A549 (cell line): Measurements from ENCODE around the gene ELMO3. TPM values are rescaled to one million over a fixed set of nuclear protein-coding genes. Genes with fewer than 3 reads are reported as not detected.

Experiments
- ATAC-seq, 2 experiments: fragments of 200-7000 bp in 1 of 2; fragments of >200 bp in 1 of 2; cut with Nextera tagmentation in 1 of 2; cut with Tn5 transposase in 1 of 2; 3 replicates each; pipeline versions ENCODE4 v1.8.0 to v1.9.1; 2018 to 2020; ENCODE audit warnings: mild to moderate bottlenecking in 1 of 2, moderate library complexity in 1 of 2
- CTCF ChIA-PET: fragments of 300-600 bp; sonication (Branson Sonifier 250); formaldehyde crosslinking; extraction: SDS; loops from one replicate; lab custom pipeline; 2021; ENCODE audit warnings: antibody characterized with exemption, inconsistent platforms; lab: Yijun Ruan, JAX
- POLR2A ChIA-PET: fragments of 350-600 bp; formaldehyde crosslinking; extraction: SDS; loops from one replicate; lab custom pipeline; 2021; ENCODE audit warnings: antibody characterized with exemption, inconsistent platforms; lab: Yijun Ruan, JAX
- DNase-seq, 2 experiments: peaks; one replicate each; pipeline versions ENCODE4 v3.0.0 to v3.0.0-alpha.2; 2011 to 2016; ENCODE audit warnings: low read depth in 1 of 2, low spot score in 1 of 2
- FAIRE-seq: peaks from 2 replicates; lab custom pipeline; 2011; peaks lifted over from hg19 to GRCh38; lab: Jason Lieb, UNC
- H3K27ac ChIP-seq, 2 experiments: fragments of >200 bp; sonication (Bioruptor Twin); formaldehyde crosslinking; 3 replicates each; pipeline ENCODE4 v1.5.1; 2016 to 2017
- H3K4me1 ChIP-seq: fragments of >200 bp; sonication (Bioruptor Twin); formaldehyde crosslinking; 3 replicates; pipeline ENCODE4 v1.6.1; 2016
- H3K4me2 ChIP-seq: fragments of >200 bp; sonication (Bioruptor Twin); formaldehyde crosslinking; 3 replicates; pipeline ENCODE4 v1.6.1; 2016
- H3K4me3 ChIP-seq: fragments of >200 bp; sonication (Bioruptor Twin); formaldehyde crosslinking; 3 replicates; pipeline ENCODE4 v1.5.1; 2016
- H3K9me3 ChIP-seq: fragments of >200 bp; sonication (Bioruptor Twin); formaldehyde crosslinking; 3 replicates; pipeline ENCODE4 v1.6.1; 2016
- ATOH8 ChIP-seq: fragments of 250-450 bp; sonication (Bioruptor Pico); IDR thresholded peaks from 2 replicates; pipeline ENCODE4 v1.5.0; 2020; ENCODE audit warnings: low read depth, mild to moderate bottlenecking, moderate library complexity
- CTCF ChIP-seq: fragments of >200 bp; sonication (Bioruptor Twin); formaldehyde crosslinking; IDR thresholded peaks from 3 replicates; pipeline ENCODE4 v1.5.1; 2016
- ELK1 ChIP-seq: fragments of 150-350 bp; IDR thresholded peaks from 2 replicates; pipeline ENCODE4 v1.6.1; 2014; ENCODE audit warnings: low read depth, mild to moderate bottlenecking, low read length
- FOSB ChIP-seq: fragments of 250-450 bp; sonication (Bioruptor Pico); IDR thresholded peaks from 2 replicates; pipeline ENCODE4 v1.5.0; 2020; ENCODE audit warnings: mild to moderate bottlenecking, moderate library complexity
- HDAC2 ChIP-seq: fragments of 200-600 bp; sonication (generic); IDR thresholded peaks from 2 replicates; pipeline ENCODE4 v1.6.1; 2016
- HES2 ChIP-seq: fragments of >200 bp; sonication (Bioruptor Twin); formaldehyde crosslinking; IDR thresholded peaks from 2 replicates; pipeline ENCODE4 v1.6.1; 2016
- HMGXB4 ChIP-seq: fragments of 250-450 bp; sonication (Bioruptor Pico); IDR thresholded peaks from 2 replicates; pipeline ENCODE4 v1.5.0; 2021; ENCODE audit warnings: mild to moderate bottlenecking, moderate library complexity, borderline replicate concordance
- HOXB5 ChIP-seq: fragments of 250-450 bp; sonication (Bioruptor Pico); IDR thresholded peaks from 2 replicates; pipeline ENCODE4 v1.5.0; 2020; ENCODE audit warnings: mild to moderate bottlenecking, moderate library complexity
- JUNB ChIP-seq: fragments of >200 bp; sonication (Bioruptor Twin); formaldehyde crosslinking; IDR thresholded peaks from 2 replicates; pipeline ENCODE4 v1.6.1; 2016
- MAZ ChIP-seq: fragments of 150-350 bp; IDR thresholded peaks from 2 replicates; pipeline ENCODE4 v1.6.1; 2014; ENCODE audit warnings: antibody characterized with exemption, low read depth, low read length, borderline replicate concordance
- PBX3 ChIP-seq: IDR thresholded peaks from 2 replicates; pipeline ENCODE4 v1.6.1; 2012
- RAD21 ChIP-seq, 2 experiments: fragments of >200 bp in 1 of 2; sonication (Bioruptor Twin) in 1 of 2; formaldehyde crosslinking in 1 of 2; IDR thresholded peaks in 1 of 2; conservative IDR thresholded peaks in 1 of 2; 2 replicates in 1 of 2; 3 replicates in 1 of 2; pipeline ENCODE4 v1.6.1; 2012 to 2018; ENCODE audit warnings: inconsistent platforms in 1 of 2
- RCOR1 ChIP-seq: fragments of 150-350 bp; IDR thresholded peaks from 2 replicates; pipeline ENCODE4 v1.6.1; 2014; ENCODE audit warnings: antibody characterized with exemption, low read length, low read depth
- REST ChIP-seq: fragments of 200-600 bp; sonication (generic); IDR thresholded peaks from 2 replicates; pipeline ENCODE4 v1.6.1; 2016; ENCODE audit warnings: antibody characterized with exemption, mild to moderate bottlenecking, moderate library complexity
- TP53 ChIP-seq: fragments of 250-450 bp; sonication (Bioruptor Pico); IDR thresholded peaks from 2 replicates; pipeline ENCODE4 v1.5.0; 2021; ENCODE audit warnings: mild to moderate bottlenecking, moderate library complexity
- ZSCAN20 ChIP-seq: fragments of 250-450 bp; sonication (Bioruptor Pico); IDR thresholded peaks from 2 replicates; pipeline ENCODE4 v1.8.0; 2022; ENCODE audit warnings: mild to moderate bottlenecking, moderate library complexity
- WGBS: methylation state at CpG from one replicate; pipeline ENCODE4 v1.1.6; 2017; ENCODE audit errors: missing lambda C conversion rate; 5-methylcytosine and 5-hydroxymethylcytosine counted together
- polyA plus RNA-seq, 4 experiments: library from polyadenylated mRNA; depleted of rRNA in 3 of 4; stranded (reverse); fragments of >200 nt; fragmentation: RNase III in 1 of 4; extraction: RNeasy Plus Mini Kit Qiagen cat#74134 plus additional on column Dnase treatment in 1 of 4; gene quantifications; 2 replicates in 3 of 4; 3 replicates in 1 of 4; pipeline ENCODE4 v1.2.3, GENCODE V29; 2011 to 2017

The ELMO3 gene
- polyA plus RNA-seq, 2 of the 4 experiments (the other 2 are of a cell fraction) = 0.62 to 1.4 TPM

- Histone ChIP-seq H3K4me3 (no peak overlapping the region), H3K27ac (no peak overlapping the region), H3K4me1 (peaks cover 23% of the 10 kb centered on the region), H3K4me2 (no peak overlapping the region), H3K9me3 (no peaks in the 10 kb centered on the region)
- FAIRE-seq = no peak
- no peak for DNase-seq
- TF ChIP-seq HDAC2 (no peak), PBX3 (no peak), FOSB (CRISPR knock-in tag) (no peak), ELK1 (no peak), RAD21 (conservative IDR thresholded peaks at IDR 0.05 in 1 of 2, IDR thresholded peaks at IDR 0.05 in 1 of 2) (no peak), HMGXB4 (no peak), TP53 (CRISPR knock-in tag) (no peak), RCOR1 (no peak), HOXB5 (CRISPR knock-in tag) (no peak), ZSCAN20 (CRISPR knock-in tag) (no peak), CTCF (no peak), ATOH8 (CRISPR knock-in tag) (no peak), HES2 (no peak), REST (no peak), MAZ (no peak), JUNB (no peak)
- ChIA-PET CTCF (interaction anchor here (1.0 to 2.7 kb wide), 4 partner anchors 8 to 249 kb away, joined by 4 to 12 read pairs (median 6); no protein-coding TSS in a partner anchor), POLR2A (interaction anchor here (0.6 to 1.1 kb wide), 2 partner anchors 24 to 33 kb away, joined by 3 read pairs; partner anchors contain the start of gene TMEM208)
- ATAC-seq = no peak
- 87% methylated on average over 13 of the region's 23 CpGs for WGBS
Measured at GRCh38 chr16:67202956-67203493, 4.1 kb downstream of the ELMO3 start.
